Measurements from ENCODE around the gene VCAN. TPM values are rescaled to one million over a fixed set of nuclear protein-coding genes. Genes with fewer than 3 reads are reported as not detected.
A peak's percentile ranks its signal among the peaks of the same experiment; 100 is the strongest.

VCAN gene
- total RNA-seq, 1 donor from 2014 or later: 678 TPM

- no peak overlapping the region for H3K4me3 Mint-ChIP-seq
- peaks cover 7% of the 10 kb centered on the region for H3K4me1 Mint-ChIP-seq
- no peak for TF ChIP-seq CTCF (IDR thresholded peaks at IDR 0.05; ENCODE audit: unreplicated experiment)
- no peak for DNase-seq (ENCODE audit: low spot score in 2 of 2, unreplicated experiment in 2 of 2)
- H3K27me3 Mint-ChIP-seq (ENCODE audit: low read depth): no peaks in the 10 kb centered on the region
- no peaks in the 10 kb centered on the region for H3K9me3 Mint-ChIP-seq
- H3K27ac Mint-ChIP-seq: peak overlapping the region; percentile 25
- peaks cover 36% of the 10 kb centered on the region for H3K36me3 Mint-ChIP-seq
Measured at GRCh38 chr5:83549674-83550073, 78.1 kb downstream of the VCAN start.

GRCh38 chr5:83551821-83552220 lies 80.3 kb downstream of the VCAN start:
- Mint-ChIP-seq H3K4me3 (no peak overlapping the region), H3K27ac (peak overlapping the region; percentile 60), H3K9me3 (no peaks in the 10 kb centered on the region), H3K27me3 (ENCODE audit: low read depth) (no peaks in the 10 kb centered on the region), H3K36me3 (peaks cover 36% of the 10 kb centered on the region), H3K4me1 (peaks cover 10% of the 10 kb centered on the region)
- TF ChIP-seq CTCF (IDR thresholded peaks at IDR 0.05; ENCODE audit: unreplicated experiment): no peak
- DNase-seq (ENCODE audit: low spot score in 2 of 2, unreplicated experiment in 2 of 2): no peak

GRCh38 chr5:83552275-83552674 lies 80.7 kb downstream of the VCAN start:
- H3K4me3 Mint-ChIP-seq: no peak overlapping the region
- H3K9me3 Mint-ChIP-seq: no peaks in the 10 kb centered on the region

GRCh38 chr5:83553000-83553486 lies 81.5 kb downstream of the VCAN start:
- Mint-ChIP-seq H3K4me3 (no peak overlapping the region), H3K27me3 (ENCODE audit: low read depth) (no peaks in the 10 kb centered on the region), H3K4me1 (peaks cover 18% of the 10 kb centered on the region), H3K27ac (no peak overlapping the region), H3K36me3 (peaks cover 28% of the 10 kb centered on the region), H3K9me3 (no peaks in the 10 kb centered on the region)
- TF ChIP-seq CTCF (IDR thresholded peaks at IDR 0.05; ENCODE audit: unreplicated experiment): no peak
- DNase-seq (ENCODE audit: low spot score in 2 of 2, unreplicated experiment in 2 of 2): no peak

More at GRCh38 chr5:83552275-83552674, 80.7 kb downstream of the VCAN start:
- no peak for TF ChIP-seq CTCF (IDR thresholded peaks at IDR 0.05; ENCODE audit: unreplicated experiment)
- H3K27ac Mint-ChIP-seq: peak overlapping the region; percentile 60
- peaks cover 32% of the 10 kb centered on the region for H3K36me3 Mint-ChIP-seq
- no peaks in the 10 kb centered on the region for H3K27me3 Mint-ChIP-seq (ENCODE audit: low read depth)
- DNase-seq (ENCODE audit: low spot score in 2 of 2, unreplicated experiment in 2 of 2): no peak
- peaks cover 11% of the 10 kb centered on the region for H3K4me1 Mint-ChIP-seq

- Mint-ChIP-seq H3K4me1 (peaks cover 24% of the 10 kb centered on the region), H3K9me3 (no peaks in the 10 kb centered on the region), H3K27ac (no peak overlapping the region), H3K27me3 (ENCODE audit: low read depth) (no peaks in the 10 kb centered on the region), H3K36me3 (peaks cover 18% of the 10 kb centered on the region), H3K4me3 (no peak overlapping the region)
- TF ChIP-seq CTCF (IDR thresholded peaks at IDR 0.05; ENCODE audit: unreplicated experiment): no peak
- no peak for DNase-seq (ENCODE audit: low spot score in 2 of 2, unreplicated experiment in 2 of 2)
Measured at GRCh38 chr5:83554133-83554532, 82.6 kb downstream of the VCAN start.

GRCh38 chr5:83554686-83555085 lies 83.1 kb downstream of the VCAN start:
- H3K9me3 Mint-ChIP-seq: no peaks in the 10 kb centered on the region

More at GRCh38 chr5:83554686-83555085, 83.1 kb downstream of the VCAN start:
- Mint-ChIP-seq H3K27ac (no peak overlapping the region), H3K27me3 (ENCODE audit: low read depth) (no peaks in the 10 kb centered on the region), H3K36me3 (peaks cover 17% of the 10 kb centered on the region), H3K4me3 (no peak overlapping the region), H3K4me1 (peaks cover 28% of the 10 kb centered on the region)
- TF ChIP-seq CTCF (IDR thresholded peaks at IDR 0.05; ENCODE audit: unreplicated experiment): no peak
- DNase-seq (ENCODE audit: low spot score in 2 of 2, unreplicated experiment in 2 of 2): no peak

All from mesothelial cell of epicardium (in vitro differentiated cells).